Germinal center (tissue), 1 donor: Measurements from ENCODE around the gene NID2.

Experiments
- DNase-seq: peaks from one replicate; pipeline ENCODE4 v3.0.0; 2012; ENCODE audit warnings: mixed read lengths, low spot score

NID2 gene

GRCh38 chr14:51959928-51960327, 108.9 kb downstream of the NID2 start:
- DNase-seq, result no peak

GRCh38 chr14:51957950-51958349, 110.9 kb downstream of the NID2 start:
- DNase-seq, result no peak
